Astrocyte (in vitro differentiated cells and primary cell): ENCODE measurements around the gene RAB9B. TPM values are rescaled to one million over a fixed set of nuclear protein-coding genes. Genes with fewer than 3 reads are reported as not detected.

Source experiments
- total RNA-seq: library from RNA; stranded (reverse); gene quantifications from 2 replicates; pipeline ENCODE4 v1.2.1, GENCODE V29; 2021

RAB9B gene
- total RNA-seq, 1 donor from 2014 or later, result 2.2 TPM

Other genes starting within 250 kb of the RAB9B start
- gene TCEAL4, start 246.7 kb downstream of the RAB9B start, total RNA-seq, result 49.9 and 51.3 TPM in 2 replicates
- 13.5 and 15.2 TPM in 2 replicates for gene TCEAL3, start 224.3 kb downstream of the RAB9B start, total RNA-seq
- gene TCEAL1, start 203.3 kb downstream of the RAB9B start, total RNA-seq, result 9.6 and 12.3 TPM in 2 replicates
- 514 and 533 TPM in 2 replicates for gene MORF4L2, start 145.6 kb downstream of the RAB9B start, total RNA-seq
- 0.43 TPM in 1 of 2 replicates, not detected in the other for gene TMEM31, start 121.3 kb downstream of the RAB9B start, total RNA-seq
- 5.2 and 10.2 TPM in 2 replicates for gene PLP1, start 55.4 kb downstream of the RAB9B start, total RNA-seq
- 6.3 and 8.0 TPM in 2 replicates for gene TMSB15B, start 130.4 kb upstream of the RAB9B start, total RNA-seq
- gene H2BW1, start 181.5 kb upstream of the RAB9B start, total RNA-seq, result not detected in 2 replicates
- not detected in 2 replicates for gene H2BW2, start 207.7 kb upstream of the RAB9B start, total RNA-seq
- 2.3 and 2.7 TPM in 2 replicates for gene TMSB15C, start 244.0 kb upstream of the RAB9B start, total RNA-seq